ENCODE measurements around the gene JAM2. TPM values are rescaled to one million over a fixed set of nuclear protein-coding genes. Genes with fewer than 3 reads are reported as not detected.
A peak's percentile ranks its signal among the peaks of the same experiment; 100 is the strongest.

Gene JAM2
- total RNA-seq, 2 donors from 2014 or later, result 0.48 to 1.7 TPM

GRCh38 chr21:25646474-25646873 lies 7.4 kb downstream of the JAM2 start:
- Mint-ChIP-seq H3K27ac (no peak overlapping the region), H3K27me3 (ENCODE audit: insufficient read depth) (peaks cover 56% of the 10 kb centered on the region), H3K4me1 (no peaks in the 10 kb centered on the region), H3K4me3 (no peak overlapping the region), H3K36me3 (ENCODE audit: low read depth) (no peaks in the 10 kb centered on the region), H3K9me3 (no peaks in the 10 kb centered on the region)
- DNase-seq, result no peak
- Histone ChIP-seq H3K27me3 (ENCODE audit: control insufficient read depth, insufficient read depth, low read length, poor library complexity, severe bottlenecking) (peaks cover 75% of the 10 kb centered on the region), H3K27ac (ENCODE audit: low read depth, low read length) (peak overlapping the region; percentile 68), H3K4me1 (ENCODE audit: control insufficient read depth, insufficient read depth, low read length) (no peaks in the 10 kb centered on the region), H3K36me3 (ENCODE audit: control insufficient read depth, insufficient read depth, low read length) (no peaks in the 10 kb centered on the region), H3K9me3 (ENCODE audit: control insufficient read depth, low read length) (peaks cover 9% of the 10 kb centered on the region), H3K4me3 (ENCODE audit: low read length) (no peak overlapping the region), H3K9ac (ENCODE audit: extremely low read depth, low read length, poor library complexity, severe bottlenecking) (no peak overlapping the region)
- no peak for TF ChIP-seq CTCF (conservative IDR thresholded peaks at IDR 0.05)
- WGBS, 2 experiments (ENCODE audit: insufficient coverage in 1 of 2, insufficient read length in 1 of 2), result 79 to 80% methylated on average over 1 of the region's 1 CpG

- Mint-ChIP-seq H3K27ac (no peak overlapping the region), H3K4me3 (no peak overlapping the region), H3K9me3 (no peaks in the 10 kb centered on the region), H3K4me1 (no peaks in the 10 kb centered on the region), H3K36me3 (ENCODE audit: low read depth) (no peaks in the 10 kb centered on the region), H3K27me3 (ENCODE audit: insufficient read depth) (peaks cover 47% of the 10 kb centered on the region)
- Histone ChIP-seq H3K27ac (ENCODE audit: low read depth, low read length) (no peak overlapping the region), H3K9me3 (ENCODE audit: control insufficient read depth, low read length) (peaks cover 9% of the 10 kb centered on the region), H3K27me3 (ENCODE audit: control insufficient read depth, insufficient read depth, low read length, poor library complexity, severe bottlenecking) (peaks cover 67% of the 10 kb centered on the region), H3K9ac (ENCODE audit: extremely low read depth, low read length, poor library complexity, severe bottlenecking) (no peak overlapping the region), H3K4me3 (ENCODE audit: low read length) (no peak overlapping the region), H3K4me1 (ENCODE audit: control insufficient read depth, insufficient read depth, low read length) (peaks cover under 1% of the 10 kb centered on the region), H3K36me3 (ENCODE audit: control insufficient read depth, insufficient read depth, low read length) (no peaks in the 10 kb centered on the region)
- no peak for DNase-seq
- WGBS, 2 experiments (ENCODE audit: insufficient coverage in 1 of 2, insufficient read length in 1 of 2), result 88 to 98% methylated on average over 5 of the region's 5 CpGs
- no peak for TF ChIP-seq CTCF (conservative IDR thresholded peaks at IDR 0.05)
These were observed 8.6 kb downstream of the JAM2 start for GRCh38 chr21:25647647-25648046.

GRCh38 chr21:25649146-25649545 lies 10.1 kb downstream of the JAM2 start:
- no peak overlapping the region for H3K9ac ChIP-seq (ENCODE audit: extremely low read depth, low read length, poor library complexity, severe bottlenecking)
- peaks cover 3% of the 10 kb centered on the region for H3K4me1 Mint-ChIP-seq
- peaks cover 2% of the 10 kb centered on the region for H3K4me1 ChIP-seq (ENCODE audit: control insufficient read depth, insufficient read depth, low read length)
- WGBS, 2 experiments (ENCODE audit: insufficient coverage in 1 of 2, insufficient read length in 1 of 2), result 90 to 94% methylated on average over 3 to 7 of the region's 7 CpGs
- H3K27me3 ChIP-seq (ENCODE audit: control insufficient read depth, insufficient read depth, low read length, poor library complexity, severe bottlenecking), result peaks cover 54% of the 10 kb centered on the region
- H3K4me3 Mint-ChIP-seq, result no peak overlapping the region
- no peak overlapping the region for H3K27ac ChIP-seq (ENCODE audit: low read depth, low read length)
- H3K36me3 ChIP-seq (ENCODE audit: control insufficient read depth, insufficient read depth, low read length), result no peaks in the 10 kb centered on the region
- no peak overlapping the region for H3K4me3 ChIP-seq (ENCODE audit: low read length)
- no peaks in the 10 kb centered on the region for H3K36me3 Mint-ChIP-seq (ENCODE audit: low read depth)
- peaks cover 35% of the 10 kb centered on the region for H3K27me3 Mint-ChIP-seq (ENCODE audit: insufficient read depth)
- TF ChIP-seq CTCF (conservative IDR thresholded peaks at IDR 0.05), result no peak
- peaks cover 9% of the 10 kb centered on the region for H3K9me3 ChIP-seq (ENCODE audit: control insufficient read depth, low read length)
- no peak for DNase-seq
- H3K9me3 Mint-ChIP-seq, result peaks cover 8% of the 10 kb centered on the region
- H3K27ac Mint-ChIP-seq, result no peak overlapping the region

All from endodermal cell (in vitro differentiated cells).